HG02852 (cell line): ENCODE results near the gene ULK1.

ENCODE experiments used
- ATAC-seq: cut with Tn5 transposase; IDR thresholded peaks from one replicate; pipeline ENCODE4 v1.9.1; 2021; ENCODE audit warnings: mild to moderate bottlenecking, moderate library complexity; ENCODE audit not compliant: unreplicated experiment

The ULK1 gene

DNA sequence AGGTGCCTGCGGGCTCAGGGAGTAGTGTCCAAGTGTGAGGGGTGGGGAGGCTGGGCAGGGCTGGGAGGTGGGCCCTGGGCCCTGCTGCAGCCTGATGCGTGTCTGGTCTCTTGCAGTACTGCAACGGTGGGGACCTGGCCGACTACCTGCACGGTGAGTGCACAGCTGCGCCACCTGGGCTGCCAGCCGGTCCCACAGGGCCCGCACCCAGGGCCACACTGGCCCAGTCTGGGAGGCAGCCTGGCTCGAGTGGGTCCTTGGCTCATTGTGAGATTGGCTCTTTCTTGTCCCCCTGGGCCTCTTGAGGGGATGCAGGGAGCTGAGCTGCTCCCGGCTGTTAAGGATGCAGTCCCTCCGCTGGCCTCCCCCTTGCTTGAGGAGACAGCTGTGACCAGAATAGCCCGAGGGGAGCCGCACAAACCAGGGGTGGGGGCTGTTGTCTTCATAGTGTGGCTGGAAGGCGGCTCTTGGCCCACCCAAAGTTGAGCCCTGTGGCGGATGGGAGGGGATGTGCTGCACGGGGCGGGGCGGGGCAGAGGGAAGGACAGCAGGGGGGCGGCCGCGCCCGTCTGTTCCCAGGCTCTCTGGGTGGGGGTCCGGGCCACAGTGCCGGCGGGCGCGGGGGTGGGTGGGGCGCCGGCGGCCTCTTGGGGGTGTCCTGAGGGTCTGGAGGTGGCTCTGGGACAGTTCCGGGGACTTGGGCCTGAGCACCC, 13.1 kb downstream of the ULK1 start:
- no peak for ATAC-seq

DNA sequence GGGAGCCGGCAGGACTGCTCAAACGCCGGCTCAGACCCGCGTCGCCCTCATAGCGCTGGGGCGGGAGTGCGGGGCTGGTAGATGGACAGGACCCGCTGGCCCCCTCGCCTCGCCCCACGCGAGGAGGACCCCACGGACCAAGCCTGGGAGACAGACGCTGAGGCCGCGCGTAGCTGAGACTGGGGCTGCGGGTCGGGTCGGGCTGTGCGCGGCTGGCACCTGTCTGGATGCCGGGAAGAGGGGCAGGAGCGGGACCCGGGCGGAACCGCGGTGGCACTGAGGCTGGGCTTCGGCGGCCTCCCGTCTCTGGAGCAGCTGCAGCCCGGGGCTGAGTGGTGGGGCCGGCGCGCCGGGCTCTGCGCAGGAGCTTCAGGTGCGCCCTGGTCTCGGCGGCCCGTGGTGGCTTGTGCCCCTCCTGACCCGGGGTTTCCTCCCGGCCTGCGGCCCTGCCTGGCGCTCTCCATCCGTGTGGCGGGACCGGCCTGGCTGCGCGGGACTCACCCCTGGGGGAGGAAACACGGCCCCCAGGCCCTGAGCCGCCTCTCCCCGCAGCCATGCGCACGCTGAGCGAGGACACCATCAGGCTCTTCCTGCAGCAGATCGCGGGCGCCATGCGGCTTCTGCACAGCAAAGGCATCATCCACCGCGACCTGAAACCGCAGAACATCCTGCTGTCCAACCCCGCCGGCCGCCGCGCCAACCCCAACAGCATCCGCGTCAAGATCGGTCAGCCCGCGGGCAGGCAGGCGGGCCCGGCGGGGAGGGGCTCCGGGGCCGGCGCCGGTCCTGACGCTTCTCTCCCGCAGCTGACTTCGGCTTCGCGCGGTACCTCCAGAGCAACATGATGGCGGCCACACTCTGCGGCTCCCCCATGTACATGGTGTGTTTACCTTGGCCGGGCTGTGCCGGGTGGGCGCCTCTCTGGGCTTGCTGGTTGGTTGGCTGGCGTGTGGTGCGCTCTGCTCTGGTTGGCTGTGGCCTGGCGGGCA, 14.0 kb downstream of the ULK1 start:
- no peak for ATAC-seq

DNA sequence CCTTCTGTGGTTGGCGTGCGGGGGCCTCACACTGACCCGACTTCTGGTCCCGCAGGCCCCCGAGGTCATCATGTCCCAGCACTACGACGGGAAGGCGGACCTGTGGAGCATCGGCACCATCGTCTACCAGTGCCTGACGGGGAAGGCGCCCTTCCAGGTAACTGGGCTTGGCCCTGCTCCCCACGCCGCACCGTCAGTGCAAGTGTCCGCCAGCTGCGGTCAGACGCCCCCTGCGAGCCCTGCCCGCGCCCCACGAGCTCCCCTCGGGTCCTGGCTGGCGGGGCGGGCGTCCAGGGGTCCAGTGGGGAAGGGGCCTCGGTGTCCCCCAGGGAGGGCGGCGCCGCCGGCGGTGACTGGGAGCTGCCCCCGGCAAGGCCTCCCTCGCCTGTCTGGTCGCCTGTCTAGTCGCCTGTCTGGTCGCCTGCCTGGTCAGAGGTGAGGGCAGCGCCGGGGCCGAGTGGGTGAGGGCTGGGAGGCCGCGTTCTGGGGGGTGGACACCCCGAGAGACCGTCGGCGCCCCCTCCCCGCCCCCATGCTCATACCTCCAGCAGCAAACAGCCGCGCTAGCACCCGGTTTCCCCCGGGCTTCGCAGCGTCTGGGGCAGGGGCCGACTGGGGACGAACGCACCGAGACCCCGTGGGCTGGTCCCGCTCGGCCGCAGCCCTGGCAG, 14.8 kb downstream of the ULK1 start:
- no peak for ATAC-seq

DNA sequence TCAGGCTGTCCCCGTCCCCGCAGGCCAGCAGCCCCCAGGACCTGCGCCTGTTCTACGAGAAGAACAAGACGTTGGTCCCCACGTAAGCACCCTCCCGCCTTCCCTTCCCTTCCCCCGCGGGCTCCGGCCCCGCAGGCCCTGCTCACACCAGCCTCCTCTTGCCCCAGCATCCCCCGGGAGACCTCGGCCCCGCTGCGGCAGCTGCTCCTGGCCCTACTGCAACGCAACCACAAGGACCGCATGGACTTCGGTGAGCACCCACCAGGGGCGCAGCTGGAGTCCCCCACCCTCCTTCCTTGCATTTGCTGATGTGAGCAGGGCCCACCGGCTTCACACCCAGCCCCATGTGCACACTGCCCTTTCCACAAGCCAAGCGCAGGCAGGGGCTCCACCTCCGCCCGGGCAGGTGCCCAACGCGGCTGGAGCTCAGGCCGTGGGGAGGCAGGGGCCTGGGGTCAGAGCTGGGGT, 15.4 kb downstream of the ULK1 start:
- ATAC-seq: no peak

DNA sequence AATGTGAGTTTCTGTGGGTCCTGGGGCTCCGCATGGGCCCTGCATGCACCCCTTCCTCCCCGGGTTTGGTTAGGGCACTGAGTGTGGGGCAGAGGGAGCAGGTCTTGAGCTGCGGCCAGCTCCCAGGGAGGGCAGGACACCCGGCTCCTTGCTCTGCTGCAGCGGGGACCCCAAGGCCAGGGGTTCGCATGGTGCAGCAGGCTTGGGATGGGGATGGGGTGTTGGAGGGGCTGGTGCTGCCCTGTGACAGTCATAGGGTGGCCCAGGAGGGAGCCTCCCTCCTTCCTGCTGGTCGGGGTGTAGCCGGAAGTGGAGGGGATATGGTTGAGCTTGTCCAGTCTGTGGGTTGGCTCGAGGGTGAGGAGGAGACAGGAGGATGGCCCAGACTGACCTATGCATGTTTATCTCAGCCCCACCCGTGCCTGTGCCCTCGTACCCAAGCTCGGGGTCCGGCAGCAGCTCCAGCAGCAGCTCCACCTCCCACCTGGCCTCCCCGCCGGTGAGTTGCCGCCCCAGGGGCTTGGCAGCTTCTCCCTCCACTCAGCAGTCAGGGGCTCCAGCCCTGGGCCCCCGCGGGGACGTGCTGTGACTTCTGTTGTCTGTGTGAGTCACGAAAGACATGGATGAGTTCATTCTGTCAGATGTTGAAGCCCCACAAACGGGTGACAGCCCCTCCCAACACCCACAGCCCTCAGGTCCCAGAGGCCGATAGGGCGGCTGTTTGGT, 16.0 kb downstream of the ULK1 start:
- no peak for ATAC-seq

DNA sequence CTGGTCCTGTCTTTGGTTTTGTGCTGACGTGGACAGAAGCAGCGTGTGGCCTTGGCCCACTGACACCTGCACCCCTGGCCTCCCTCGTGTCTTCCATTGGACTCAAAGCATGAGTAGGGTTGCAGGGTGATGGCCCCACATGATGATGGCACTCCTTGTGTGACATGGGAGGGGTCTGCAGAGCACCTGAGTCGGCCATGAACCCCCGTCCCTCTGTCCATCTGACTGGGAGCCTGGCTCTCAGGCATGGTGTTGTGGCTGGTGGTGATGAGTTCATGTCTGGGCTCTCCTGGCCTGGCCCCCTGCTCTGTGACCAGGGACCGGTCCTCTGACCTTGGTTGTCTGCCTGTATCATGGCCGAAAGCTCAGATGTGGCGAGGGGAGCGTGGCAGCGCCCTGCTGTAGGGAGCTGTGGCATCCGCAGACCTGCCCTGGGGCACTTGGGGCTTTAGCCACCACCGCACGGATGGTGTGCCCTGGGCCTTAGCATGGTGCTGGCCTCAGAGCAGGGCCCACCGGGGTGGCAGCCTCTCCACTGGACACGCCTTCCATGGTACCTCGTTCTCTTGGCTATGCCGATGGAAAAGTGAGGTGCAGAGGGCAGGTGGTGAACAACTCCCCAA, 16.7 kb downstream of the ULK1 start:
- no peak for ATAC-seq

DNA sequence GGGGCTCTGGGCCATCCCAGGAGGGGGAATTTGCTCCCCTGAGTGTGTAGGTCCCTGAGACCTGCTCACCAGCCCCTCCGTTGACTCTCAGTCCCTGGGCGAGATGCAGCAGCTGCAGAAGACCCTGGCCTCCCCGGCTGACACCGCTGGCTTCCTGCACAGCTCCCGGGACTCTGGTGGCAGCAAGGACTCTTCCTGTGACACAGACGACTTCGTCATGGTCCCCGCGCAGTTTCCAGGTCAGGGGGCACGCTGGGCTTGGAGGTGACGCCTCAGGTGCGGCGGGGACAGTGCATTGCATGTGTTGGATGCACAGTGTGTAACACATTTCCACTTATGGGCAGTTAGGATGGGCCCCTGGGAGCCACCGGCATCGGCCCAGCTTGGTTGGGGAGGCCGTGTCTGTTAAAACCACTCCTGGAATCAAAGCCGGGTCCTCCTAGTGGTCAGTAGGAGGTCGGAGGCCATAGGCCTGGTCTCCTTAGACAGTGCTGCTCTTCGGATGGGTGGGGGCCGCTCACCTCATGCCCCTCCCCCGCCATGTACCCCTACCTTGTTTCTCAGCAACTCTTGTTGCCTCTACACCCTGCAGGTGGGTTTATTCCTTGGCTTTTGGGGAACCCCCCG, 17.5 kb downstream of the ULK1 start:
- ATAC-seq: no peak

DNA sequence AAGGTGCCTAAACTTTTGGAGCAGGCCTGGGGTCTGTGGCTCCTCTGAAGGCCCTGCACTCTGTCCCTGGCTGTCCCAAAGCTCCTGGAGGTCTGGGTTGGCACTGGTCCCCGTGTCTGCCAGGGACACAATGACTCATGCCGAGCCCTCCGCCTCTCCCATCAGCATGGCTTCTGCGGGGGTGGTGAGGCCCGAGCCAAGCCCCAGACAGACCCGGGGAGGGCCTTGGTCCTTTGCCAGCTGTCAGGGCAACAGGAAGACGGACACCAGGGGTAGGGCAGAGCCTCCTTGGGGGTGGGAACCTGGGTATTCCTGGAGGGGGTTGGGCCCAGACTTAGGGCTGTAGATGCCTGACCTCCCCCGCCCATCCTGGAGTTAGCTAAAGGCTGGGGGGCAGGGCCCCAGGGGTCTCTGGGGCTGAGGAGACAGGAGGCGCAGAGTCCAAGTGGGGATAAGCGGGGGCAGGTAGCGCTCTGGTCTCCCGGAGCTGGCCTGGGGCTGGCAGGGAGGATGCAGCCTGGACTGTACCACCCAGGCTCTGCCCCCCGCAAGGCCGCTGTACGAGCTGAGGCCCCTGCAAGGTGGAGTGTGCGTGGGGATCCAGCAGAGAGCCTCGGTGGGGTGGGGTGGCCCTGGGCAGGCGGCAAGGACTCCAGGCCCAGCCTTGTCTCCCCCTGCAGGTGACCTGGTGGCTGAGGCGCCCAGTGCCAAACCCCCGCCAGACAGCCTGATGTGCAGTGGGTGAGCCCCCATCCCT, 18.3 kb downstream of the ULK1 start:
- ATAC-seq: no peak

DNA sequence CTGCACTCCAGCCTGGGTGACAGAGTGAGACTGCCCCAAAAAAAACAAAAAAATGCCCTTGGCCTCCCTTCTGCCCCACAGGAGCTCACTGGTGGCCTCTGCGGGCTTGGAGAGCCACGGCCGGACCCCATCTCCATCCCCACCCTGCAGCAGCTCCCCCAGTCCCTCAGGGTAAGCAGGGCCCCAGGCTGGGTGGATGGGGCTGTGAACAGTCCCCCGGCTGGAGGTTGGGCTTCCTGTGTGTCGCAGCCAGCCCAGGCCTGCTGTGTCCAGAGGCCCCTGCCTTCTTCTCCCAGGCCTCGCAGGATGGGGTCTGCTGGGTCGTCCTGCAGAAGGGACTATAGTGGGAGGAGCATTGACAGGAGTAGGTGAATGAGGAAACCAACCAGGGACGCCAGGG, 19.2 kb downstream of the ULK1 start:
- no peak for ATAC-seq

DNA sequence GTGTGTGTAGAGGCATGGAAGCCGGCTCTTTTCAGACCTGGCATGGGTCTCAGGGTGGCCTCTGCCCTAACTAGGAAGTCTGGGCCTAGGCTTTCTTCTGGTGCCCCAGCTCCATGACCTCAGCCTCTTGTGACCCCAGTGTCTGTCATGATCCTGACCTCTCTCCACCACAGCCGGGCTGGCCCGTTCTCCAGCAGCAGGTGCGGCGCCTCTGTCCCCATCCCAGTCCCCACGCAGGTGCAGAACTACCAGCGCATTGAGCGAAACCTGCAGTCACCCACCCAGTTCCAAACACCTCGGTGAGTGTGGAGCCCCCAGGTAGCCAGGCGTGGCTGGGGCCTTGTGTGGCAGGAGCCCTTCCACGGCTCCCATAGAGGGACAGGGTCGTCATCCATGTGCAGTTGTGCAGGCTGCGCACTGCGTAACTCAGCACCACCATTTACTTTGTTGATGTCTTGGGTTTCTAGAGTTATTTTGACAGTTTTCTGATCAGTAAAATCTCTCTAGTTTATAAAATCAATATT, 19.8 kb downstream of the ULK1 start:
- no peak for ATAC-seq

DNA sequence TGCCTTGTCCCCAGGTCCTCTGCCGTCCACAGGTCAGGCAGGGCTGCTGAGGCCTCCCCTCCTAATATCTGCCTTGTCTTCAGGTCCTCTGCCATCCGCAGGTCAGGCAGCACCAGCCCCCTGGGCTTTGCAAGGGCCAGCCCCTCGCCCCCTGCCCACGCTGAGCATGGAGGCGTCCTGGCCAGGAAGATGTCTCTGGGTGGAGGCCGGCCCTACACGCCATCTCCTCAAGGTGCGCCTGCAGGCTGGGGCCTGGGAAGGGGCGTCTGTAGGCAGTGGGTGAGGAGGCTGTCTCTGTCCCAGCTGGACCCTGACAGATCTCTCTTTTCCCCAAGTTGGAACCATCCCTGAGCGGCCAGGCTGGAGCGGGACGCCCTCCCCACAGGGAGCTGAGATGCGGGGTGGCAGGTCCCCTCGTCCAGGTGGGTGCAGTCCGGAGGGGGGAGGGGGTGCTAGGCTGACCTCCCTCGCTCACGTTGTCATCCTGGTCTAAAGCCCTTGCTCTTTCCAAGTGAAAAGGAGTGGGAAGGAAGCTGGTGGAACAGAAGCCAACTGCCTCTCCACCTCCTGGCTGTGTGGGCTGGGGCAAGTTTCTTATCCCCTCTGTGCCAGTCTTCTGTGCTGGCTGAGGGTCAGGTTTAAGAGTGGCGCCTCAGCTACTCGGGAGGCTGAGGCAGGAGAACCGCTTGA, 20.7 kb downstream of the ULK1 start:
- no peak for ATAC-seq

DNA sequence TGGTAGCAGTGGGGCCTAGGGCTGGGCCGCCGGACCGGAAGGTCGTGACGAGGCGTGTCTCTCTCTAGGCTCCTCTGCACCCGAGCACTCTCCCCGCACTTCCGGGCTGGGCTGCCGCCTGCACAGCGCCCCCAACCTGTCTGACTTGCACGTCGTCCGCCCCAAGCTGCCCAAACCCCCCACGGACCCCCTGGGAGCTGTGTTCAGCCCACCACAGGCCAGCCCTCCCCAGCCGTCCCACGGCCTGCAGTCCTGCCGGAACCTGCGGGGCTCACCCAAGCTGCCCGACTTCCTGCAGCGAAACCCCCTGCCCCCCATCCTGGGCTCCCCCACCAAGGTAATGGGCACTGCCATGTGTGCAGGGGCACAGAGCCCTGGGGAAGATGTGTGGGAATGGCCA, 21.4 kb downstream of the ULK1 start:
- no peak for ATAC-seq

DNA sequence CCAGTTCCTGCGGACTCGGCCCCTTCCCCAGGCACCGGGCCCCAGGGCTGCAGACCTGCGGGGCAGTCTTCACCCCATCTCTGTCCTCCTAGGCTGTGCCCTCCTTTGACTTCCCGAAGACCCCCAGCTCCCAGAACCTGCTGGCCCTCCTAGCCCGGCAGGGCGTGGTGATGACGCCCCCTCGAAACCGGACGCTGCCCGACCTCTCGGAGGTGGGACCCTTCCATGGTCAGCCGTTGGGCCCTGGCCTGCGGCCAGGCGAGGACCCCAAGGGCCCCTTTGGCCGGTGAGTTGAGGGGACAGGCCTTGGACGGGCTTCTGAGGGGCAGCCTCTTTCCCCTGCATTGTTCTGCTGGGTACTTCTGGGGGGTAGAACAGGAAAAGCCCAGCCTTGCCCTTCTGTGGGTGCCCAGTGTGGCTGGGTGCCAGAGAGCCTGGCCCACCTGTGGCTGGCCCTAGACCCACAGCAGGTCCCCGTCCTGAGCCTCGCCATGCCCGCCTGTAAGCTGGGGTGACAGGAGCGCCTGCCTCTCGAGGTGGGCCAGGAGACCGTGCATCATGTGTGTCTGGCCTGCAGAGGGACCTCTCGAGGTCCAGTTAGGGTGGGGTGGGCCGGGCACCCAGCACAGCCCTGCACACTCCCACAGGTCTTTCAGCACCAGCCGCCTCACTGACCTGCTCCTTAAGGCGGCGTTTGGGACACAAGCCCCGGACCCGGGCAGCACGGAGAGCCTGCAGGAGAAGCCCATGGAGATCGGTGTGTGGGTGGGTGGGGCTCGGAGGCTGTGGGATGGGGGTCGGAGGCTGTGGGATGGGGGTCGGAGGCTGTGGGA, 22.1 kb downstream of the ULK1 start:
- ATAC-seq: no peak

DNA sequence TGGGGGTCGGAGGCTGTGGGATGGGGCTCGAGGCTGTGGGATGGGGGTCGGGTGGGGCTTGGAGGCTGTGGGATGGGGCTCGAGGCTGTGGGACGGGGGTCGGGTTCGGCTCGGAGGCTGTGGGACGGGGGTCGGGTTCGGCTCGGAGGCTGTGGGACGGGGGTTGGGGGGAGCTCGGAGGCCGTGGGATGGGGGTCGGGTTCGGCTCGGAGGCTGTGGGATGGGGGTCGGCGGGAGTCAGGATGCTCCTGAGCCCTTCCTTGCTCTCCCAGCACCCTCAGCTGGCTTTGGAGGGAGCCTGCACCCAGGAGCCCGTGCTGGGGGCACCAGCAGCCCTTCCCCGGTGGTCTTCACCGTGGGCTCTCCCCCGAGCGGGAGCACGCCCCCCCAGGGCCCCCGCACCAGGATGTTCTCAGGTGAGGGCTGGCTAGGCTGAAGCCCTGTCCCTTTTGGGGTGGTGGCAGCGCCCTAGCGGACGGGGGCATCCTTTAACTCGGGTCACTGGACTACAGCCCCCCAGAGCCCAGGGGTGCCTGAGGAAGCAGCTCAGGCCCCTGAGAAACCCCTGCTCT, 22.8 kb downstream of the ULK1 start:
- no peak for ATAC-seq

DNA sequence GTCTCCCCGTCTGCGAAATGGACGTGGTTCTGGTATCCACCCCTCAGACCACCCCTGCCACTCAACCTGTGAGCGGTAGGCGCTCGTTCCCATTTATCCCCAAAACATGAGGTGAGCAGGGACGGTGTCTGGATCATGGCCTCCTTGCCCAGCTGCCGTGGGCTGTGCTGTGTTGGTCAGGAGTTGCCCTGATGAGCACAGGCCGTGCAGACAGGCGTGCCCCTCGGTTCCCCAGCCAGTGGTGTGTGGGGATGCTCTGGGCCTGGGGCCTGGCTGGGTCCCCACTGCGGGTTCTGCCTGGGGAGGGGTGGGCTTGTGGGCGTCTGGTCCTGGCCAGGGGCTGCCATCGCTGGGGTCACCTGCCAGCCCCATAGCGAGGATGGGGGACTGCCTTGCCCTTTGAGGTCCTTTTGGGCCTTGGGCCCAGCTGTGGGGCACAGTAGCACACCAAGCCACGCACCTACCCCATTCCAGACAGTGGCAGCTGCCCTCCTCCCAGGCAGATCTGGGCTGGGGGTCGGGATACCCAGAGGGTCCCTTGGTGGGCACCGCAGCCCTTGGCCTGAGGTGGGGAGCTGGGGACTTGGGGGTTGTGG, 23.4 kb downstream of the ULK1 start:
- ATAC-seq: no peak

DNA sequence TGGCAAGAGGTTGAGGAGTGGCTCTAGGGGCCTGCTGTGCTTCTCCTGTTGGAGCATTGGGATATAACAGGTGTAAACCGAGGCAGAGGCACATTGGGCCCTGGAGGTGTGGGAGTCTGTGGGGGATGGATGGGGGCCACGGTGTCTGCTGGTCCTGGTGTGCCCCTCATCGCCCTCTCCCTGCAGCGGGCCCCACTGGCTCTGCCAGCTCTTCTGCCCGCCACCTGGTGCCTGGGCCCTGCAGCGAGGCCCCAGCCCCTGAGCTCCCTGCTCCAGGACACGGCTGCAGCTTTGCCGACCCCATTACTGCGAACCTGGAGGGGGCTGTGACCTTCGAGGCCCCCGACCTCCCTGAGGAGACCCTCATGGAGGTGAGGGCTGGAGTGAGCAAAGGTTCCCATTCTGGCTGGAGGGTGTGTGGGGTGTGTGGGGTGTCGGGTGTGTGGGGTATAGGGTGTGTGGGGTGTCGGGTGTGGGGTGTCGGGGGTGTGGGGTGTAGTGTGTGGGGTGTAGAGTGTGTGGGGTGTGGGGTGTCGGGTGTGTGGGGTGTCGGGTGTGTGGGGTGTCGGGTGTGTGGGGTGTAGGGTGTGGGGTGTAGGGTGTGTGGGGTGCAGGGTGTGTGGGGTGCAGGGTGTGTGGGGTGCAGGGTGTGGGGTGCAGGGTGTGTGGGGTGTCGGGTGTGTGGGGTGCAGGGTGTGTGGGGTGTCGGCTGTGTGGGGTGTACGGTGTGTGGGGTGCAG, 24.1 kb downstream of the ULK1 start:
- no peak for ATAC-seq
